WERI-Rb-1 (cell line): ENCODE measurements around the gene EEIG1.

Experiments
- DNase-seq: peaks from one replicate; pipeline ENCODE4 v3.0.0-alpha.2; 2020
- H3K27ac ChIP-seq: fragments of 250-450 bp; sonication (Bioruptor Pico); 2 replicates; pipeline ENCODE4 v1.5.1; 2020; ENCODE audit warnings: mild to moderate bottlenecking, moderate library complexity
- H3K27me3 ChIP-seq: fragments of 250-450 bp; sonication (Bioruptor Pico); 2 replicates; pipeline ENCODE4 v1.5.1; 2021; ENCODE audit warnings: mild to moderate bottlenecking, low read depth, moderate library complexity; ENCODE audit not compliant: insufficient read depth, severe bottlenecking
- H3K36me3 ChIP-seq: fragments of 250-450 bp; sonication (Bioruptor Pico); 2 replicates; pipeline ENCODE4 v1.5.1; 2020; ENCODE audit warnings: mild to moderate bottlenecking, moderate library complexity
- H3K4me3 ChIP-seq: 2 replicates; pipeline ENCODE4 v1.5.1; 2011; ENCODE audit warnings: low read depth, mild to moderate bottlenecking, control low read depth, low read length
- H3K9me3 ChIP-seq: fragments of 250-450 bp; sonication (Bioruptor Pico); 2 replicates; pipeline ENCODE4 v1.5.1; 2021; ENCODE audit warnings: mild to moderate bottlenecking, moderate library complexity; ENCODE audit not compliant: severe bottlenecking
- CTCF ChIP-seq: IDR thresholded peaks from 2 replicates; pipeline ENCODE4 v1.5.1; 2011; ENCODE audit warnings: low read depth, mild to moderate bottlenecking, control low read depth, inconsistent platforms, low read length

EEIG1 gene

GRCh38 chr9:127980706-127981558, at the start of gene EEIG1:
Gene EEIG1, minus strand, starts transcription at chr9:127980989. Its CDS starts 852 bp downstream, at chr9:127980137.
- Histone ChIP-seq H3K27ac (peak within 1 kb of the TSS; percentile 91), H3K4me3 (peak within 1 kb of the TSS; percentile 84), H3K27me3 (no peaks in the 10 kb centered on the region), H3K36me3 (peaks cover 20% of the 10 kb centered on the region), H3K9me3 (no peaks in the 10 kb centered on the region)
- peak; percentile 99 for DNase-seq
- no peak for TF ChIP-seq CTCF

GRCh38 chr9:128027705-128028104, 46.9 kb upstream of the EEIG1 start:
- Histone ChIP-seq H3K27ac (no peak overlapping the region), H3K9me3 (peaks cover 2% of the 10 kb centered on the region), H3K27me3 (no peaks in the 10 kb centered on the region), H3K4me3 (no peak overlapping the region), H3K36me3 (no peaks in the 10 kb centered on the region)
- TF ChIP-seq CTCF, result no peak
- no peak for DNase-seq

GRCh38 chr9:128026773-128027541, 46.2 kb upstream of the EEIG1 start:
- H3K27me3 ChIP-seq, result no peaks in the 10 kb centered on the region
- no peak overlapping the region for H3K27ac ChIP-seq
- no peak overlapping the region for H3K4me3 ChIP-seq
- TF ChIP-seq CTCF, result no peak
- no peak for DNase-seq
- no peaks in the 10 kb centered on the region for H3K36me3 ChIP-seq
- peaks cover under 1% of the 10 kb centered on the region for H3K9me3 ChIP-seq

GRCh38 chr9:128026255-128026772, 45.5 kb upstream of the EEIG1 start:
- H3K27ac ChIP-seq, result no peak overlapping the region
- H3K9me3 ChIP-seq, result no peaks in the 10 kb centered on the region
- no peak overlapping the region for H3K4me3 ChIP-seq
- H3K36me3 ChIP-seq, result no peaks in the 10 kb centered on the region
- no peak for TF ChIP-seq CTCF
- H3K27me3 ChIP-seq, result no peaks in the 10 kb centered on the region
- no peak for DNase-seq

- no peaks in the 10 kb centered on the region for H3K36me3 ChIP-seq
- TF ChIP-seq CTCF, result no peak
- no peak overlapping the region for H3K27ac ChIP-seq
- H3K9me3 ChIP-seq, result no peaks in the 10 kb centered on the region
- H3K4me3 ChIP-seq, result no peak overlapping the region
- DNase-seq, result no peak
- H3K27me3 ChIP-seq, result no peaks in the 10 kb centered on the region
These were observed 44.9 kb upstream of the EEIG1 start for GRCh38 chr9:128025736-128026135.
